Prostate gland (tissue), 2 donors: ENCODE measurements around the gene AGXT. TPM values are rescaled to one million over a fixed set of nuclear protein-coding genes. Genes with fewer than 3 reads are reported as not detected.

Source experiments
- DNase-seq: peaks from one replicate; pipeline ENCODE4 v3.0.0-alpha.2; 2019; ENCODE audit warnings: low spot score
- H3K27ac ChIP-seq, 2 donors: fragments of 200-600 bp; sonication (generic); 2 replicates each; pipeline ENCODE4 v1.5.1; 2017 to 2019
- H3K27me3 ChIP-seq: fragments of 200-600 bp; sonication (generic); replicated peaks from 2 replicates; pipeline ENCODE4 v1.5.1; 2019; ENCODE audit not compliant: insufficient read depth
- H3K36me3 ChIP-seq, 2 donors: fragments of 200-600 bp; sonication (generic); 1 replicate in 1 of 2; 2 replicates in 1 of 2; pipeline versions ENCODE4 v1.5.1 to v1.8.1; 2017 to 2019
- H3K4me1 ChIP-seq: fragments of 200-600 bp; sonication (generic); replicated peaks from 2 replicates; pipeline ENCODE4 v1.5.1; 2019
- H3K4me3 ChIP-seq, 2 donors: fragments of 200-600 bp; sonication (generic); 2 replicates each; pipeline ENCODE4 v1.5.1; 2017 to 2019
- H3K9me3 ChIP-seq: fragments of 200-600 bp; sonication (generic); 2 replicates; pipeline ENCODE4 v1.5.1; 2017
- POLR2A ChIP-seq: fragments of 450-650 bp; IDR thresholded peaks from one replicate; pipeline ENCODE4 v1.6.1; 2016; ENCODE audit warnings: antibody characterized with exemption, mild to moderate bottlenecking
- POLR2AphosphoS5 ChIP-seq: sonication (generic); formaldehyde crosslinking; IDR thresholded peaks from one replicate; pipeline ENCODE4 v1.6.1; 2017; ENCODE audit warnings: antibody characterized with exemption
- WGBS: methylation state at CpG from one replicate; pipeline ENCODE4 v1.1.5; 2018; 5-methylcytosine and 5-hydroxymethylcytosine counted together
- intact Hi-C: fragments of 100-400 bp; cut with DNase I; formaldehyde crosslinking; loops from one replicate; pipeline ENCODE4 v1.14.2; 2022
- total RNA-seq, 2 donors: library from RNA; depleted of rRNA; stranded (reverse); fragments of >200 nt; gene quantifications; one replicate each; pipeline ENCODE4 v1.1.0, GENCODE V29; 2016
- TF ChIP-seq, protein P1 (sequence below), 4 experiments: fragments of 200-600 bp in 2 of 4; fragments of 450-650 bp in 2 of 4; sonication (generic) in 2 of 4; IDR thresholded peaks; 1 replicate in 3 of 4; 2 replicates in 1 of 4; pipeline ENCODE4 v1.5.1; 2016 to 2019; ENCODE audit warnings: antibody characterized with exemption in 4 of 4, mild to moderate bottlenecking in 2 of 4, moderate library complexity in 2 of 4

AGXT gene
- total RNA-seq, 2 donors from 2014 or later: not detected

- Histone ChIP-seq H3K36me3 (no peaks in the 10 kb centered on the region), H3K27me3 (no peaks in the 10 kb centered on the region), H3K27ac (no peak overlapping the region), H3K4me3 (no peak overlapping the region), H3K9me3 (no peaks in the 10 kb centered on the region), H3K4me1 (no peaks in the 10 kb centered on the region)
- WGBS: 87% methylated on average over 19 of the region's 19 CpGs
- intact Hi-C loops: no loop called here
- TF ChIP-seq POLR2A: no peak
- TF ChIP-seq, protein P1, sequence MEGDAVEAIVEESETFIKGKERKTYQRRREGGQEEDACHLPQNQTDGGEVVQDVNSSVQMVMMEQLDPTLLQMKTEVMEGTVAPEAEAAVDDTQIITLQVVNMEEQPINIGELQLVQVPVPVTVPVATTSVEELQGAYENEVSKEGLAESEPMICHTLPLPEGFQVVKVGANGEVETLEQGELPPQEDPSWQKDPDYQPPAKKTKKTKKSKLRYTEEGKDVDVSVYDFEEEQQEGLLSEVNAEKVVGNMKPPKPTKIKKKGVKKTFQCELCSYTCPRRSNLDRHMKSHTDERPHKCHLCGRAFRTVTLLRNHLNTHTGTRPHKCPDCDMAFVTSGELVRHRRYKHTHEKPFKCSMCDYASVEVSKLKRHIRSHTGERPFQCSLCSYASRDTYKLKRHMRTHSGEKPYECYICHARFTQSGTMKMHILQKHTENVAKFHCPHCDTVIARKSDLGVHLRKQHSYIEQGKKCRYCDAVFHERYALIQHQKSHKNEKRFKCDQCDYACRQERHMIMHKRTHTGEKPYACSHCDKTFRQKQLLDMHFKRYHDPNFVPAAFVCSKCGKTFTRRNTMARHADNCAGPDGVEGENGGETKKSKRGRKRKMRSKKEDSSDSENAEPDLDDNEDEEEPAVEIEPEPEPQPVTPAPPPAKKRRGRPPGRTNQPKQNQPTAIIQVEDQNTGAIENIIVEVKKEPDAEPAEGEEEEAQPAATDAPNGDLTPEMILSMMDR (IDR thresholded peaks at IDR 0.05): no peak
- TF ChIP-seq POLR2AphosphoS5: no peak
- no peak for DNase-seq
Observed at GRCh38 chr2:240919161-240919781, 50.6 kb downstream of the AGXT start.

GRCh38 chr2:240919786-240920782 is 51.5 kb downstream of the AGXT start:
- Histone ChIP-seq H3K9me3 (no peaks in the 10 kb centered on the region), H3K36me3 (no peaks in the 10 kb centered on the region), H3K4me3 (no peak overlapping the region), H3K27ac (no peak overlapping the region), H3K4me1 (no peaks in the 10 kb centered on the region), H3K27me3 (no peaks in the 10 kb centered on the region)
- DNase-seq: no peak
- 89% methylated on average over 31 of the region's 31 CpGs for WGBS
- intact Hi-C loops: no loop called here
- no peak for TF ChIP-seq POLR2AphosphoS5
- no peak for TF ChIP-seq POLR2A
- TF ChIP-seq, protein P1 (IDR thresholded peaks at IDR 0.05): no peak

DNA sequence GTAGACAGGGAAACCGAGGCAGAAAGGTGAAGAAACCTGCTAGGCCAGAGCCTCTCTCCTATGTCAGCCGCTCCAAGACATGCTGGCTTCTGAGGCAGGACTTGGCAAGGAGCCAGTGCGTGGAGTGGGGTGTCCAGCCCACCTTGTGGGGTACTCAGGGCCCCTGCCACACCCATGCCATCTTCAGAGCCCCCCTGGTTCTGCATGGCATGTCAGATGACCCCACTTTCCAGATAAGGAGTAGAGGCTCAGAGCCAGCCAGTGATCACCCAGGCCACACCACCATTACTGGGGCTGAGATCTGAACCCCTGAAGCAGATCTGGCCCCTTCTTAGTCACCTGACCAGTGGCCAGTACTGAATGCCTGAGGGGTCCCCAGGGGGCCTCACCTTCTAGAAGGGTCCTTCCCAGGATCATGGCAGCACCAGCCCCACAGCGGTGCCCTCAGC is 52.2 kb downstream of the AGXT start:
- Histone ChIP-seq H3K4me3 (no peak overlapping the region), H3K36me3 (no peaks in the 10 kb centered on the region), H3K27me3 (no peaks in the 10 kb centered on the region), H3K9me3 (no peaks in the 10 kb centered on the region), H3K27ac (no peak overlapping the region), H3K4me1 (no peaks in the 10 kb centered on the region)
- TF ChIP-seq POLR2AphosphoS5 (no peak), POLR2A (no peak)
- TF ChIP-seq, protein P1 (IDR thresholded peaks at IDR 0.05): no peak
- DNase-seq: no peak
- WGBS: 89% methylated on average over 4 of the region's 4 CpGs
- intact Hi-C loops: no loop called here

DNA sequence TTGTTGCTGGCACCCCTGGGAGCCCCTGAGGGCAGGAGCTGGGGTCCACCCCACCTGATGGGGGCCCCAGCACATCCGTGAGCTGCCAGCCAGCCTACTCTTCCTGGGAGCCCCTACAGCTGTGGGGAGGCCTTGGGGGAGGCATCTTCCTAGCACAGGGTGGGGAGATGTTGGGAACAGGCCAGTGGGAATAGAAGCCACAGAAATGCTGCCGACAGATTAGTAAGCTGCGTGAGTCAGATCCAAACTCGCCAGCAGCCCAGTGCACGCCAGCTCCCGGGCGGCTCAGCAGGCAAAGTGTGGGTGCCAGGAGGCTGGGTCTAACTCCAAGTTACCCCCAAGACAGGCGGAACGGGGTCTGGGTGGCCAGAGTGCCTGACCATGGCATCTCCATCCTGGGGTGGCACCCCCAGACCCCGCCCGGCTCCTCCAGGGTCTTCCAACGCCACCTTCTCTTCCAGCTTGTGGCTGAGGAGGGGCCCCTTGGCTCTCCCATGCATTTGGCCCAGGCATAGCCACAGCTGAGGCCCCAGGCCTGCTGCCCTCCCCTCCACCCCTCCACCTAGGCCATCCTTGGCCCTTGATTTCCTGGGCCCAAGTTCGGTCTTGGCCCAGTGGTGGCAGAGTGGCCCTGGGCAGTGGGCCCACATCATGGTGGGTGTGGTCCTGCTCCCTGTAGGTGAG is 52.8 kb downstream of the AGXT start:
- TF ChIP-seq, protein P1 (IDR thresholded peaks at IDR 0.05): no peak
- TF ChIP-seq POLR2AphosphoS5: no peak
- TF ChIP-seq POLR2A: no peak
- H3K36me3 ChIP-seq: no peaks in the 10 kb centered on the region
- no peaks in the 10 kb centered on the region for H3K9me3 ChIP-seq
- 77% methylated on average over 13 of the region's 13 CpGs for WGBS
- no peak overlapping the region for H3K27ac ChIP-seq
- intact Hi-C loops: no loop called here
- no peak for DNase-seq
- no peaks in the 10 kb centered on the region for H3K4me1 ChIP-seq
- no peaks in the 10 kb centered on the region for H3K27me3 ChIP-seq
- no peak overlapping the region for H3K4me3 ChIP-seq
